Stomach (tissue), 4 donors: ENCODE data around the gene ATP11C.

Experiments
- EP300 ChIP-seq: sonication (generic); formaldehyde crosslinking; IDR thresholded peaks from one replicate; pipeline ENCODE4 v1.6.1; 2017; ENCODE audit warnings: antibody characterized with exemption
- POLR2A ChIP-seq, 4 donors: fragments of 450-650 bp; IDR thresholded peaks; one replicate each; pipeline ENCODE4 v1.6.1; 2016; ENCODE audit warnings: antibody characterized with exemption in 4 of 4, control low read depth in 2 of 4, mild to moderate bottlenecking in 1 of 4, moderate library complexity in 1 of 4
- POLR2AphosphoS5 ChIP-seq, 3 donors: sonication (generic); formaldehyde crosslinking; IDR thresholded peaks; one replicate each; pipeline ENCODE4 v1.6.1; 2016; ENCODE audit warnings: antibody characterized with exemption in 3 of 3
- TF ChIP-seq, protein P1 (sequence below), 7 experiments: fragments of 450-650 bp in 4 of 7; fragments of 200-600 bp in 3 of 7; sonication (generic) in 3 of 7; IDR thresholded peaks; one replicate each; pipeline ENCODE4 v1.5.1; 2016 to 2019; ENCODE audit warnings: antibody characterized with exemption in 7 of 7, control low read depth in 2 of 7, mild to moderate bottlenecking in 1 of 7

DNA sequence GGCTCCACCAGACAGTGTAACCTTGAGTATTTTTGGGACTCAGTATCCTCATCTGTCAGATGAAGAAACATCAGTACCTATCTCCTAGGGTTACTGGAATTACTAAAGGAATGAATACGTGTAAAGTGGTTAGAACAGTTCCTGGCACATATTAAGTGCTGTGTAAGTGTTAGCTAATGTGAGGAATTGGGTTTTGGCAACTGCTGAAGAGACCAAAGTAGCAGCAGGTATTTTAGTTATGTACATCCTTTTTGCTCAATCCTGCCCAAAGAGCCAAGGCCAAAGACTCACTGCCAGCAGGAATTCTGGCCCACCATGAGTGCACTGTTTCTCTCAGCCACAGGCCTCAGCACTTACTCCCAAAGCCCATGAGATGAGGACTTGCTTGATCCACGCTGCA is 208.2 kb downstream of the ATP11C start:
- TF ChIP-seq POLR2AphosphoS5 (IDR thresholded peaks at IDR 0.05), result no peak
- TF ChIP-seq, protein P1, sequence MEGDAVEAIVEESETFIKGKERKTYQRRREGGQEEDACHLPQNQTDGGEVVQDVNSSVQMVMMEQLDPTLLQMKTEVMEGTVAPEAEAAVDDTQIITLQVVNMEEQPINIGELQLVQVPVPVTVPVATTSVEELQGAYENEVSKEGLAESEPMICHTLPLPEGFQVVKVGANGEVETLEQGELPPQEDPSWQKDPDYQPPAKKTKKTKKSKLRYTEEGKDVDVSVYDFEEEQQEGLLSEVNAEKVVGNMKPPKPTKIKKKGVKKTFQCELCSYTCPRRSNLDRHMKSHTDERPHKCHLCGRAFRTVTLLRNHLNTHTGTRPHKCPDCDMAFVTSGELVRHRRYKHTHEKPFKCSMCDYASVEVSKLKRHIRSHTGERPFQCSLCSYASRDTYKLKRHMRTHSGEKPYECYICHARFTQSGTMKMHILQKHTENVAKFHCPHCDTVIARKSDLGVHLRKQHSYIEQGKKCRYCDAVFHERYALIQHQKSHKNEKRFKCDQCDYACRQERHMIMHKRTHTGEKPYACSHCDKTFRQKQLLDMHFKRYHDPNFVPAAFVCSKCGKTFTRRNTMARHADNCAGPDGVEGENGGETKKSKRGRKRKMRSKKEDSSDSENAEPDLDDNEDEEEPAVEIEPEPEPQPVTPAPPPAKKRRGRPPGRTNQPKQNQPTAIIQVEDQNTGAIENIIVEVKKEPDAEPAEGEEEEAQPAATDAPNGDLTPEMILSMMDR (IDR thresholded peaks at IDR 0.05), result no peak
- TF ChIP-seq POLR2A (IDR thresholded peaks at IDR 0.05), result no peak
- no peak for TF ChIP-seq EP300
